ENCODE results near the gene KCNIP1.

The KCNIP1 gene

GRCh38 chr5:170662966-170663365, 159.1 kb downstream of the KCNIP1 start:
- Histone ChIP-seq H3K27ac (ENCODE audit: low read length) (no peak overlapping the region), H3K9ac (ENCODE audit: low read depth, low read length) (no peak overlapping the region), H3K27me3 (ENCODE audit: insufficient read depth, low read length) (no peaks in the 10 kb centered on the region), H3K36me3 (ENCODE audit: insufficient read depth, low read depth, low read length) (no peaks in the 10 kb centered on the region), H3K4me1 (ENCODE audit: insufficient read depth, low read length) (no peaks in the 10 kb centered on the region), H3K9me3 (ENCODE audit: insufficient read depth, low read depth, low read length) (no peaks in the 10 kb centered on the region), H3K4me3 (ENCODE audit: low read length) (no peak overlapping the region)

- Histone ChIP-seq H3K4me3 (ENCODE audit: low read length) (no peak overlapping the region), H3K9me3 (ENCODE audit: insufficient read depth, low read depth, low read length) (no peaks in the 10 kb centered on the region), H3K4me1 (ENCODE audit: insufficient read depth, low read length) (no peaks in the 10 kb centered on the region), H3K9ac (ENCODE audit: low read depth, low read length) (no peak overlapping the region), H3K36me3 (ENCODE audit: insufficient read depth, low read depth, low read length) (no peaks in the 10 kb centered on the region), H3K27me3 (ENCODE audit: insufficient read depth, low read length) (peaks cover 76% of the 10 kb centered on the region), H3K27ac (ENCODE audit: low read length) (no peak overlapping the region)
Observed at GRCh38 chr5:170678811-170679210, 175.0 kb downstream of the KCNIP1 start.

GRCh38 chr5:170681013-170681433, 177.2 kb downstream of the KCNIP1 start:
- Histone ChIP-seq H3K9ac (ENCODE audit: low read depth, low read length) (no peak overlapping the region), H3K4me3 (ENCODE audit: low read length) (peak overlapping the region; percentile 77), H3K27me3 (ENCODE audit: insufficient read depth, low read length) (peaks cover 84% of the 10 kb centered on the region)

GRCh38 chr5:170691657-170692056, 187.8 kb downstream of the KCNIP1 start:
- Histone ChIP-seq H3K9me3 (ENCODE audit: insufficient read depth, low read depth, low read length) (no peaks in the 10 kb centered on the region), H3K9ac (ENCODE audit: low read depth, low read length) (no peak overlapping the region), H3K36me3 (ENCODE audit: insufficient read depth, low read depth, low read length) (no peaks in the 10 kb centered on the region), H3K27me3 (ENCODE audit: insufficient read depth, low read length) (no peaks in the 10 kb centered on the region), H3K4me3 (ENCODE audit: low read length) (no peak overlapping the region), H3K27ac (ENCODE audit: low read length) (no peak overlapping the region), H3K4me1 (ENCODE audit: insufficient read depth, low read length) (no peaks in the 10 kb centered on the region)

More at GRCh38 chr5:170681013-170681433, 177.2 kb downstream of the KCNIP1 start:
- no peak overlapping the region for H3K27ac ChIP-seq (ENCODE audit: low read length)
- no peaks in the 10 kb centered on the region for H3K9me3 ChIP-seq (ENCODE audit: insufficient read depth, low read depth, low read length)
- no peaks in the 10 kb centered on the region for H3K4me1 ChIP-seq (ENCODE audit: insufficient read depth, low read length)
- H3K36me3 ChIP-seq (ENCODE audit: insufficient read depth, low read depth, low read length) = no peaks in the 10 kb centered on the region

GRCh38 chr5:170693701-170694100, 189.9 kb downstream of the KCNIP1 start:
- Histone ChIP-seq H3K4me1 (ENCODE audit: insufficient read depth, low read length) (no peaks in the 10 kb centered on the region), H3K36me3 (ENCODE audit: insufficient read depth, low read depth, low read length) (no peaks in the 10 kb centered on the region), H3K9me3 (ENCODE audit: insufficient read depth, low read depth, low read length) (no peaks in the 10 kb centered on the region), H3K27me3 (ENCODE audit: insufficient read depth, low read length) (no peaks in the 10 kb centered on the region), H3K27ac (ENCODE audit: low read length) (no peak overlapping the region), H3K4me3 (ENCODE audit: low read length) (no peak overlapping the region), H3K9ac (ENCODE audit: low read depth, low read length) (no peak overlapping the region)

GRCh38 chr5:170694911-170695310, 191.1 kb downstream of the KCNIP1 start:
- Histone ChIP-seq H3K27ac (ENCODE audit: low read length) (no peak overlapping the region), H3K4me1 (ENCODE audit: insufficient read depth, low read length) (no peaks in the 10 kb centered on the region), H3K9ac (ENCODE audit: low read depth, low read length) (no peak overlapping the region), H3K36me3 (ENCODE audit: insufficient read depth, low read depth, low read length) (no peaks in the 10 kb centered on the region), H3K4me3 (ENCODE audit: low read length) (no peak overlapping the region), H3K27me3 (ENCODE audit: insufficient read depth, low read length) (no peaks in the 10 kb centered on the region), H3K9me3 (ENCODE audit: insufficient read depth, low read depth, low read length) (no peaks in the 10 kb centered on the region)

- Histone ChIP-seq H3K27me3 (ENCODE audit: insufficient read depth, low read length) (no peaks in the 10 kb centered on the region), H3K27ac (ENCODE audit: low read length) (no peak overlapping the region), H3K36me3 (ENCODE audit: insufficient read depth, low read depth, low read length) (no peaks in the 10 kb centered on the region), H3K4me3 (ENCODE audit: low read length) (no peak overlapping the region), H3K4me1 (ENCODE audit: insufficient read depth, low read length) (no peaks in the 10 kb centered on the region), H3K9ac (ENCODE audit: low read depth, low read length) (no peak overlapping the region), H3K9me3 (ENCODE audit: insufficient read depth, low read depth, low read length) (no peaks in the 10 kb centered on the region)
Observed at GRCh38 chr5:170697031-170697430, 193.2 kb downstream of the KCNIP1 start.

GRCh38 chr5:170700503-170700902, 196.7 kb downstream of the KCNIP1 start:
- Histone ChIP-seq H3K9ac (ENCODE audit: low read depth, low read length) (no peak overlapping the region), H3K27ac (ENCODE audit: low read length) (no peak overlapping the region), H3K4me1 (ENCODE audit: insufficient read depth, low read length) (no peaks in the 10 kb centered on the region; the same call in 1 of the 2 replicates), H3K9me3 (ENCODE audit: insufficient read depth, low read depth, low read length) (no peaks in the 10 kb centered on the region), H3K4me3 (ENCODE audit: low read length) (no peak overlapping the region), H3K36me3 (ENCODE audit: insufficient read depth, low read depth, low read length) (no peaks in the 10 kb centered on the region), H3K27me3 (ENCODE audit: insufficient read depth, low read length) (no peaks in the 10 kb centered on the region)

GRCh38 chr5:170701334-170701733, 197.5 kb downstream of the KCNIP1 start:
- H3K9ac ChIP-seq (ENCODE audit: low read depth, low read length) = no peak overlapping the region
- no peaks in the 10 kb centered on the region for H3K27me3 ChIP-seq (ENCODE audit: insufficient read depth, low read length)
- H3K4me1 ChIP-seq (ENCODE audit: insufficient read depth, low read length) = no peaks in the 10 kb centered on the region; the same call in 1 of the 2 replicates
- H3K36me3 ChIP-seq (ENCODE audit: insufficient read depth, low read depth, low read length) = no peaks in the 10 kb centered on the region
- H3K27ac ChIP-seq (ENCODE audit: low read length) = no peak overlapping the region
- no peak overlapping the region for H3K4me3 ChIP-seq (ENCODE audit: low read length)
- H3K9me3 ChIP-seq (ENCODE audit: insufficient read depth, low read depth, low read length) = no peaks in the 10 kb centered on the region

- Histone ChIP-seq H3K9me3 (ENCODE audit: insufficient read depth, low read depth, low read length) (no peaks in the 10 kb centered on the region; the same call in 1 of the 2 replicates), H3K9ac (ENCODE audit: low read depth, low read length) (no peak overlapping the region), H3K36me3 (ENCODE audit: insufficient read depth, low read depth, low read length) (no peaks in the 10 kb centered on the region), H3K27ac (ENCODE audit: low read length) (no peak overlapping the region), H3K4me3 (ENCODE audit: low read length) (no peak overlapping the region), H3K27me3 (ENCODE audit: insufficient read depth, low read length) (no peaks in the 10 kb centered on the region), H3K4me1 (ENCODE audit: insufficient read depth, low read length) (no peaks in the 10 kb centered on the region; the same call in 1 of the 2 replicates)
Observed at GRCh38 chr5:170704417-170705192, 200.8 kb downstream of the KCNIP1 start.

GRCh38 chr5:170709640-170710039, 205.8 kb downstream of the KCNIP1 start:
- no peak overlapping the region for H3K4me3 ChIP-seq (ENCODE audit: low read length)
- no peaks in the 10 kb centered on the region; the same call in 1 of the 2 replicates for H3K9me3 ChIP-seq (ENCODE audit: insufficient read depth, low read depth, low read length)
- no peaks in the 10 kb centered on the region; the same call in 1 of the 2 replicates for H3K4me1 ChIP-seq (ENCODE audit: insufficient read depth, low read length)
- H3K27me3 ChIP-seq (ENCODE audit: insufficient read depth, low read length) = no peaks in the 10 kb centered on the region
- H3K36me3 ChIP-seq (ENCODE audit: insufficient read depth, low read depth, low read length) = no peaks in the 10 kb centered on the region
- no peak overlapping the region for H3K27ac ChIP-seq (ENCODE audit: low read length)
- H3K9ac ChIP-seq (ENCODE audit: low read depth, low read length) = no peak overlapping the region

- Histone ChIP-seq H3K9ac (ENCODE audit: low read depth, low read length) (no peak overlapping the region), H3K36me3 (ENCODE audit: insufficient read depth, low read depth, low read length) (no peaks in the 10 kb centered on the region), H3K9me3 (ENCODE audit: insufficient read depth, low read depth, low read length) (no peaks in the 10 kb centered on the region; the same call in 1 of the 2 replicates), H3K4me3 (ENCODE audit: low read length) (no peak overlapping the region), H3K27ac (ENCODE audit: low read length) (no peak overlapping the region), H3K27me3 (ENCODE audit: insufficient read depth, low read length) (no peaks in the 10 kb centered on the region), H3K4me1 (ENCODE audit: insufficient read depth, low read length) (no peaks in the 10 kb centered on the region)
Observed at GRCh38 chr5:170711300-170711699, 207.5 kb downstream of the KCNIP1 start.
